Dermis blood vessel endothelial cell (primary cell): ENCODE measurements around the gene SUSD5. TPM values are rescaled to one million over a fixed set of nuclear protein-coding genes. Genes with fewer than 3 reads are reported as not detected.
"Not testable (repeated sequence)": the region's sequence is repeated elsewhere in the genome, so short reads cannot be mapped to it uniquely, and the experiment has no call there.

Experiments
- DNase-seq: peaks from one replicate; pipeline ENCODE4 v3.0.0; 2010
- total RNA-seq: library from RNA; depleted of rRNA; stranded (reverse); fragments of >200 nt; gene quantifications from 2 replicates; pipeline ENCODE4 v1.2.3, GENCODE V29; 2014

Gene SUSD5
- total RNA-seq, 1 donor from 2014 or later = 1.7 TPM

DNA sequence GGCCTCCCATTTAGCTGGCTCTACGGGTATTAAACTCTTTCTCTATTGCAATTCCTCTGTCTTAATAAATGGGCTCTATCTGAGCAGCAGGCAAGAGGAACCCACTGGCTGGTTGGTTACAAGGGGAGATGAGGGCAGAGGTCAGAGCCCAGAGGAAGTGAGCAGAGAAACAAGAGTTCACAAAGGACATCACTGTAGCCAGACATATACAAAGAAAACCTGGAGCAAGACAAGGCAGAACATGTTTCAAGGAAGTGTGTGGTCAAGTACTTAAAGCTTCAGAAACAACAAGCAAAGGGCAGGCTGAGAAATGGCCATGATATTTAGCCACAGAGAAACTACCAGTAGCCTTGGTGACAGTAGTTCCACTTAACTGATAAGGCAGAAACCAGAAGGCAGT lies 24.3 kb downstream of the SUSD5 start:
- peak; percentile 41 for DNase-seq

DNA sequence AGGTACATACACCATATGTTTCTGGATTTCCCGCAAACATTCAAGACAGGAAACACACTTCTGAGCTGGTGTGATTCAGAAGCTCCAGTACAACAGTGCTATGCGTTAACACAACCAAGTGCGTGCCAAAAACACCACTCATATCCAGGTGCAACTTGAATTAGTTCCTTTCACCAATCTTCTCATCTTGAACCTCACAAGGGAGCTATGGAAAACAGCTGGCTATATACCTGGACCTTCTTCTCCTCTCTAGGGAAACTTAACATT lies 31.3 kb downstream of the SUSD5 start:
- DNase-seq = peak; percentile 99

DNA sequence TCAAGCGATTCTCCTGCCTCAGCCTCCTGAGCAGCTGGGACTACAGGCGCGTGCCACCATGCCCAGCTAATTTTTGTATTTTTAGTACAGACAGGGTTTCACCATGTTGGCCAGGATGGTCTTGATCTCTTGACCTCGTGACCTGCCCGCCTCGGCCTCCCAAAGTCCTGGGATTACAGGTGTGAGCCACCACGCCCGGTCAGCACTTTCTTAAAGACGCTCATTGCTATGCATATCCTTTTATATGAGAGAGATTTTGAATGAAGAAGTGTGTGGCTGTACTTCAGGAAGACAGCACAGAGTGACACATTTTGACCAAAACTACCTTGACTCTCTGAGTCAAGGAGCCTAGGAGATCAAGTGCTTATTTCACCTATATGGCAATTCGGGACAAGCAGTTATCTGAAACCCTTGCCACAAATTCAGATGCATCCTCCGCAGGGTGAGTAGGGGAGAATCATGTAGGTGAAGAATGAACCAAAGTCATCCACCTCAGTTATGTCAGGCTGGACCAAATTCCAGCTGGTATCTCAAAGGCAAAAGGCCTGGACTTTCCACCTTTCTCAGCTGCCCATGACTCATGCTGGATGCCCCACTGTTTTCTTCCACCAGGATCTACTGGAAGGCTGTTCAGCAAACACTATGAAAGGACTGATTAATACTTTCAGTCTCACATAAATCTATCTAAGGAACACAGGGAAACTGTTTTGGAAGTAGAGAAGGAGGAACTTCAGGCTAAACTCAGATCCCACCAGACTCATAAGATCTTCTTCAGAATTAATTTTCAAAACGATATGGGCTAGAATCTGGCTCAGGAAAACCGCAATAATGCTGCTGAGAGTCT lies 31.9 kb downstream of the SUSD5 start:
- peak; percentile 93 for DNase-seq

DNA sequence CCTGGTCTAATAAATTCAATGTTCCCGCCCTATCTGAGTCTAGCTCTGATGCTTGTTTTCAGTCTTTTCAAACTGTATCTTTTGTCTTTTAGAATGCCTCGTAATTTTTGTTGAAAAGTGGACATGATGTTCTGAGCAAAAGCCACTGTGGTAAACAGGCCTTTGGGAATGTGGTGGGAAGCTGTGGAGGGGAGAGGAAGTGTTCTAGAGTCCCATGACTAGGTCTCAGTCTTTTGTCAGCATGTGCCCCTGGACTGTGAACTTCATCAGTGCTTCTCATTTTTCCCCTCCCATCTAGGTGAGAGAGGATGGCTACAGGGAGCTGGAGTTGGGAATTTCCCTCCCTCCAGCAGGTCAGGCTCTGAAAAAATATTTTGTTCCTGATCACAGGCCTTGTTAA lies 33.7 kb downstream of the SUSD5 start:
- DNase-seq = peak; percentile 45

DNA sequence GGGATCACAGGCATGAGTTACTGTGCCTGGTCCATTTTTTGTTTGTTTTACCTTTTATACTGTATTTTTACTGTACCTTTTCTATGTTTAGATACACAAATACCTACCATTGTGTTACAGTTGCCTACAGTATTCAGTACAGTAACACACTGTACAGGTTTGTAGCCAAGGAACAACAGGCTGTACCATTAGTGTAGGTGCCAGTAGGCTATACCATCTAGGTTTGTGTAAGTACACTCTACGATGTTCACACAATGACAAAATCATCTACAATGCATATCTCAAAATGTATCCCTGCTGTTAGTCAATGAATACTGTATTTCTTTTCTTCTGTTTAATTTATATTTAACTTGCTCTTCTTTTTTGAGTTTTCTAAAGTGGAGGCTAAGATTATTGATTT lies 37.0 kb downstream of the SUSD5 start:
- not testable (repeated sequence) for DNase-seq

DNA sequence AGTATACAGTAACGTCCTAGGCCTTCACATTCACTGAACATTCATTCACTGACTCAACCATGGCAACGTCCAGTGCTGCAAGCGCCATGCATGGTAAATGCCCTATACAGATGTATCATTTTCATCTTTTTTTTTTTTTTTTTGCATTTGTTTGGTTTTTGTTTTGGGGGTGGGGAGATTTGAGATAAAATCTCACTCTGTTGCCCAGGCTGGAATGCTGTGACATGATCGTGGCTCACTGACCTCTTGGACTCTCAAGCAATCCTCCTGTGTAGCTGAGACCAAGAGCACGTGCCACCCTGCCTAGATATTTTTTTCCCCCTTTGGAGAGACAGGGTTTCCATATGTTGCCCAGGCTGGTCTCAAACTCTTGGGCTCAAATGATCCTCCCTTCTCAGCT lies 37.4 kb downstream of the SUSD5 start:
- DNase-seq = no peak

DNA sequence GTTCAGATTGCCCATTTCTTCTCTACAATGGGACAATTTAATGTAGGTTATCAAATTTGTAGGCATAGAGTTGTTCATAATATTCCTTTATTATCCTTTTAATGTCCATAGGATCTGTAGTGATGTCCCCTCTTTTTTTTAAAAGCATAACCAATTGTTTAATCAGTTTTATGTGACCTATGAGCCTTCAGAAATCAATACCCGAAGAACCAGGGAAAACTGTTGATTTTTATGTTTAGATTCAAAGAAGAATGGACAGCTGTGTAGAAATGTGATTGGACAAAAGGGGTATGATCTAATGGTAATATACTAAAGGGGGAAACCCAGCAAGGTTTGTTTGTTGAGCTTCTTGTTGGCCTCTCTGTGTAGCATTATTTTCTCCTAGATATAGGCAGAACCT lies 39.5 kb downstream of the SUSD5 start:
- DNase-seq = no peak

DNA sequence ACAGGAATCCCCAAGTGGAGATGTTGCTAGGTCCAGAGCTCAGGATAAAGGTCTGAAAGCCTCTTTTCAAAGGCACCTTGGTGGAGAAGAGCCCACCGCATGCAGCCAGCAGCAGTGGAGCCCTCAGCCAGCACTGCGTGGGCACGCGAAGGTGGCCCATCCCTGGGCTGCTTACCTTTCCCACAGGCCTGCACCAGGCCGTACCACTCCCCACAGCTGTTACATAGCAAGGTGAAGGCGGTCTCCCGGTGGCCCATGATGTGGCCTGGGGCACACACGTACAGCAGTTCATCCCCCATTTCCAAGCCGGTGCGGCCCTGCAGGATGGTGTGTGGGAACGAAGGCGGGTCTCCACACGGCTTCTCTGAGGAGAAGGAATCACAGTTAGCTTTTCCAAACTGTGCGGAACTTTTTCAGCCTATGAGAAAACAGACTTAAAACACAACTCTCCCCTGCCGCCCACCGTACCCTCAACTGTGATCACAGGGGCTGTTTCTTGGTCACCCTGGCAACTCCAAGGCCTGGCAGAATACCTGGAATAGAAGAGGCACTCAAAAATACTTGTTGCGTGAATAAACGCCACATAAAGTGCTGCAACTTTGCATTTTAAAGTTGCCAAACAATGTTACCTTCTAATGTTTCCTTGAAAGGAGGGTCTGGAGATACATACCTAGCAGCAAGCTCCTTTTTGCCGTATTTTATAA lies 43.7 kb downstream of the SUSD5 start:
- DNase-seq = no peak

DNA sequence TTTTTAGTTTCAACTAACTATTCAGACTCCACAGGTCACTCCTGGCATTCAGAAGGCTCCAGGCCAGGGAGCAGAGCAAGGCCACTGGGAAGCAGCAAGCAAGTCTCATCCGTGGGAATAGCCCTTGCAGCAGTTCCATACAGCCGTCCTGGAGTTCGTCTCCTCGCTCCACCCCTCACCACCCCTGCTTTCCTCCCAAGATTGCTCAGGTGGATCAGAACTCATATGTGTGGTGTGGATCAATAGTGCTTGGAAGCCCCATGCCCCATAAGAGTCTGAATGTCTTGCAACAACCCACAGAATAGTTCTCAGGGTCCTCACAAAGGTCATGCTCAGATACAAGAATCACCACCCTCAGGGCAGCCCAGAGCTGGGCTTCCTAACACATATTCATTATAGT lies 44.5 kb downstream of the SUSD5 start:
- no peak for DNase-seq

DNA sequence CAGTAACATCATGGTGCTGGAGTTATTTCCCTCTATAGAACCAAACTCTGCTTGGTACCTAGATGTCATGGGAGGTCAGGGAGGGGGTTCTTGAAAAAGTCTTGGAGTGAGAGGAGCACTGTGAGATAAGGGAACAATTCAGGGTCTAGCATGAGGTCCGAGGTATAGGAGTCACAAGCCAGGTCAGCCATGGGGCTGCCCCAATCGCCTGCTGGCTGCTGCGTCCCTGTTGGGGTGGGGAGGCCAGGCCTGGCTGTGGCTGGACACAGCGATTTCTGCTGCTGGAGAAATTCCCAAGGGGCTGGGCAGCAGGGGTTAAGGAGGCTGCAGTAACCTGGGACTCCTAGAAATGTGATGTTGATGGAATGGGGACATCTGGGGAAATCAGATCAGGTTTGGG lies 44.9 kb downstream of the SUSD5 start:
- no peak for DNase-seq

DNA sequence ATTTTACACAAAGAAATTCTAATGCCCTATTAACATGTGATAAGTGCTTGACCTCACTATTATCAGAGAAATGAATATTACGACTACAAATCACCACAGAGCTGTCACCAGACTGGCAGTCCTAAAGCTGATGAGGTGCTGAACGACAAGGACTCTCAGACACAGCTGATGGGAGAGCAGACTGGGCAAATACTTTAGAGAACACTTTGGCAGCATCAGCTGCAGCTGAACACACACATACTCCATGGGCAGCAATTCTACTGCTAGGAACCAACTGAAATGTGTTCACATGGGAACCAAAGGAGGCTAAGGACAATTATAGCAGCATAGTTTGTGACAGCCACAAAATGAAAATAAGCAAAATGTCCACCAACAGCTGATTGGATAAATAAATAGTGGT lies 45.5 kb downstream of the SUSD5 start:
- no peak for DNase-seq

DNA sequence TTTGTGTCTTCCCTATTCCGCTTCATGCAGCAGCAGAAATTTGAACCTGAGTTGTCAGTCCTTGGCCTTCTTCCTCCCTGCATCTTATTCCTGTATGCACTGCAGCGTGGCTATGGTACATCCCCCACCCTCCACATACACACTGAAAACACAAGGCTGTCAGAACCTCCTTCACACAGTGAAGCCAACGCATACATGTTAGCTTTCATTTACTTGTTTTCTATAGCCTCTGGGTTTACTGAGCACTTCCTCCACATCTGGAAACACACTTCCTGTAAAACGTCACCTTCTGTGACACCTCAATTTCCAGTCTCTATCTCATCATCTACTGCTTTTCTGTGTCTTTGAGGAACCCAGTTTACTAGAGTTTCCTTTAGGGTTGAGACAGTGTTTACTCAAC lies 47.0 kb downstream of the SUSD5 start:
- DNase-seq = peak; percentile 26

DNA sequence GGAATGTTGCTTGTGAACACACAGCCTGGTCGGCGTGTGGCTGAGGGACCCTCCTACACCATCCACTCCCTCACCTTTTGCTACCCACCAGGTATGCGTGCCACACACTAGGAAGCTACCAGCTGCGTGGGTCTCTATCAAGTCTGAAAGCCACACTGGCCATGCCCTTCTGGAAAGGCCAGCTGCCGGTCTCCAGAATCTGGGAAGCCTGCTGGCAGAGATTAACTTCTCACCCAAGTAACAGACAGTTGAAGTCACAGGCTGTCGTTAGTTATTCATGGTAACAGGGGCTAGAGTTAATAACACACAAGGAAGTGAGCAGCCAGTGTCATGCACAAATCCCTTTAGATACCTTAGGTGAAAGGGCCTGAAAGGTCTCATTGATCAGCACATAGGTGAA lies 48.1 kb downstream of the SUSD5 start:
- DNase-seq = no peak

DNA sequence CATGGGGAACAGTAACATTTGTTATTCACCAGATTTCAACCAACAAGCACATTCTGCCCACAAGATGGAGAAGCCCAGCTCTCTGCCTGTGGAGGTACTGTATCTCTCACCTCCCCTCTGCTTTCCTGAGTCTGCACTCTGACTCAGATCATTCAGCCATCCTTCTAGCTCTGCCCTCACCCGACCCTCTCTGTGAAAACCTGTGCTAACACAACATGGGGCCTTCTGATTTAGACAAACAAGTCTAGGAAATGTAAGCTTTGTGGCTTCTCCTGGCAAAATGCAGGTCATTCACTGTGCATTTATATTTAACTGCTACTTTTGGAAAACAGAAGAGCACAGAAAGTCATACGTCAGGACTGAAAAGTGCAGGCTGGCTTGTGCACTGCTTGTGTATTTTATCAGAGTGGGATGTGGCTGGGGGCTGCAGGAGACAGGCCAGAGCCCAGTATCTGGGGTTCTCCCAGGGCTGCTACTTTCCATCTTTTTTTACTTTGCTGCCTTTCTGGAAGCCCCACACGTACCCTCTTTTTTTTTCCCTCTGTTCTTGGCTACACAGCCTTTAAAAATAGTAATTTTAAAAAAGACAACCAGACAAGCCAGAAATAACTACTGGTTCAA lies 50.8 kb downstream of the SUSD5 start:
- DNase-seq = peak; percentile 26

DNA sequence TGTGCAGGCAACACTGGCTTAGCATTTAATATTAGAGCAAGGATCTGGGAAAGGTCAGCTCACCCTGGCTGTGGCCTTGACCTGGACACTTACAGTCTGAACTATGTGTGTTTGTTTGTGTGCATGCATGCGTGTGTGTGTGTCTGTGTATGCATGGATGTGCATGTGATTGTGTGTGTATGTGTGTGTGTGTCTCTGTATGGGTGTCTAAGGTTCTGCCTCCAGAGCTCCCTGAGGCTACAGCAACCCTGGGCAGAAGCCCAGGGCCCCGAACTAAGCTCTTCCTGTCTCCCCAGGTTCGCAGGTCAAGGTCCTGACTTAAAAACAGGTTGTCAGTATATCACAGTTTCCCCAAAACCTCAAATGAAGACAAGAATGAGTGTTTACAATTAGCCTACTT lies 51.3 kb downstream of the SUSD5 start:
- DNase-seq = no peak

DNA sequence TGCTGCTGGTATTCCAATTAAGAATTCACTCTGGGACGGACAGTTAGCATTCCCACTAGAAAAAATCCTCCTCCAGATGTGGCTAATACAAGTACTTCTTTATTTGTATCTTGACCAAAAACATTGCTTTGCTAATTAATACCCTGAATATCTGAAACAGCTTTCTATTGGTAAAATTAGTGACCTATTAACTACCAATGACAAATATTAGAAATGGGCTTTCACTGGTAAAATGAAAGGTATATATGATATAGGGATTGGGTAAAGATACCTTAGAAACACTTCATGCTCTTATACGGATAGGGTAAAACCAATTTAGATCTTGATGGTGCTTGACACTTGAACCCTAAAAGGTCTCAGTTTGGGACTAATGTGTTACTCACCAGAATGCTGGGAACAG lies 52.5 kb downstream of the SUSD5 start:
- DNase-seq = no peak

DNA sequence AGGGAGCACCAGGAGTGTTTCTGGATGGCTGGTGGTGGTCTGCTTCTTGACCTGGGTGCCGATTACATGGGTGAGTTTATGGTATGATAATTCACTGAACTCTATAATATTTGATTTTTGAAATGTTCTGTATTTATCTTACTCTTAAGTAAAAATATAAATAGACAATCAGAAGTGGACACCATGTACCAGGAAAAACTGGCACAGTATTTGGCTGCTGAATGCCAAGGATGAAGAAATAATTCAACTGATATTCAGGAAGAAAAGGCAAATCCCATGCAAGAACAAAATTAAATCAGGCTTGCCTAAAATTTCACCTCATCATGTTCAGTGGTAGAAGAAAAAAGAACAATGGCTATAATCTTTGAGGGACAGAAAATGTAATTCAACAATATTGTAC lies 53.2 kb downstream of the SUSD5 start:
- DNase-seq = no peak

DNA sequence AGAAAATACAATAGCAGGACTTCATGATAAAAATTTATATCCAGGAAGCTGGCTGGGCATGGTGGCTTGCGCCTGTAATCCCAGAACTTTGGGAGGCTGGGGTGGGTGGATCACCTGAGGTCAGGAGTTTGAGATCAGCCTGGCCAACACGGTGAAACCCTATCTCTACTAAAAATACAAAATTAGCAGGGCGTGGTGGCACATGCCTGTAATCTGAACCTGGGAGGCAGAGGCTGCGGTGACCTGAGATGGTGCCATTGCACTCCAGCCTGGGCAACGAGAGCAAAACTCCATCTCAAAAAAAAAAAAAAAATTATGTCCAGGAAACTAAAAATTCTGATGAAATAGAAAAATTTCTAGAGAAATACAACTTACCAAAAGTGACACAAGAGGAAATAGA lies 56.0 kb downstream of the SUSD5 start:
- DNase-seq = not testable (repeated sequence)

DNA sequence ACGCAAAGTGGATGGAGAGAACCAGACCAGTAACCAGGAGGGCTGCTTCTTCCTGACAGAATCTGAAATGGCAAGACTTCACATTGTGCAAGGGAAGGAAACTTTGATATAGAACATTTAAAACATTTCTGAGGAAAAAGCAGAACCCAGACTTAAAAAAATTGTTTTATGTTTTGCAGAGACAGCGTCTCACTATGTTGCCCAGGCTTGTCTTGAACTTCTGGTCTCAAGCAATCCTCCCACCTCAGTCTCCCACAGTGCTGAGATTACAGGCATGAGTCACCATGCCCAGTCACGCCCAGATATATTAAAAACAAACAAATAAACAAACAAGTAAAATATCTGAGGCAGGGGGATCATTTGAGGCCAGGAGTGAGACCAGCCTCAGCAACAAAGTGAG lies 58.6 kb downstream of the SUSD5 start:
- DNase-seq = no peak

DNA sequence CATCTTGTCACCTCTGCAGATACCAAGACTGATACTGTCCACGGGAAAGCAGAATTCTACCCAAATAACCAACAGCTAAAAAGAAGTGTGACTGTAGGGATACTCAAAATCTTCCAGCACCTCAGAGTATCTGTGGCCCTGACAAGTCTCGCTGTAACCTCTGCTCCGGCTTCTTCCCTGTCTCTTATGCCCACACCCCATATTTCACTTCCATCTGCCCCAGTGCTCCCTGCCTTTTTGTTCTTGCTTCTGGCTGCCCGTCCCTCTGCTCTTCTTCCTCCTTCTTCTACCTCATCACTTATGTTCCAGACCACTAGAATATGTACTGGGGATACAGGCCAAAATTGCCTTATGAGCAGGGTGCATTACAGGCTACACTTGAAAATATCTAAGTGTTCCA lies 59.4 kb downstream of the SUSD5 start:
- DNase-seq = no peak

DNA sequence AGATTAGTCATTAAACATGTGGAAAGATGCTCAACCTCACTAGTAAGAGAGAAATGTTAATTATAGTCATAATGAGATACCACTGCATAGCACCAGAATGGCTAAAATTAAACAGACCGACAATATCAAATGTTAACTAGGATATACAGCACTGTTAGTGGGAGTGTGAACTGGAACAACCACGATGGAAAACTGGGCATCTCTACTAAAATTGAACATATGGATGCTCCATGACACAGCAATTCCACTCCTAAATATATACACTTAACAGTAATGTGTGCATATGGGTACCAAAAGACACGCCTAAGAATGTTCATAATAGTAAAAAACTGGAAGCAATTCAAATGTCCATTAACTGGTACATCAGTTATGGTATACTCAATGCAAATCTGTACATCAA lies 63.3 kb downstream of the SUSD5 start:
- no peak for DNase-seq

DNA sequence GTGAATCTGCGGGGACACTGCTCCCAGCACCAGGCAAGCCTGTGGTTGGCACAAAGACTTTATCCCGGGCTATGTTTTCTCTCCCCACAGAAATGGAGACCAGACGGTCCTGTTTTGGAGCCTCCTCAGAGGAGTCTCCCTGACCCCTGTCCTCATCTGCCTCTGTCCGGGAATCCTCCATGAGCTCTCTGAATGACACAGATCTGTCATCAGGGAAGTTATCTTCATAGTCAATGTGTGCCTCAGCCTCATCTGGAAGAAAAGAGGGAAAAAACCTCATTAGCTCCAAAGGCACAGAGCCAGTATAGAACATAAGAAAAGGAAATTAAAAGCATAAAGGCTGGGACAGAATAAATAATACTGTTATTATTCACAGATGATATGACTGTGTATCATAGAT lies 64.8 kb downstream of the SUSD5 start:
- no peak for DNase-seq

DNA sequence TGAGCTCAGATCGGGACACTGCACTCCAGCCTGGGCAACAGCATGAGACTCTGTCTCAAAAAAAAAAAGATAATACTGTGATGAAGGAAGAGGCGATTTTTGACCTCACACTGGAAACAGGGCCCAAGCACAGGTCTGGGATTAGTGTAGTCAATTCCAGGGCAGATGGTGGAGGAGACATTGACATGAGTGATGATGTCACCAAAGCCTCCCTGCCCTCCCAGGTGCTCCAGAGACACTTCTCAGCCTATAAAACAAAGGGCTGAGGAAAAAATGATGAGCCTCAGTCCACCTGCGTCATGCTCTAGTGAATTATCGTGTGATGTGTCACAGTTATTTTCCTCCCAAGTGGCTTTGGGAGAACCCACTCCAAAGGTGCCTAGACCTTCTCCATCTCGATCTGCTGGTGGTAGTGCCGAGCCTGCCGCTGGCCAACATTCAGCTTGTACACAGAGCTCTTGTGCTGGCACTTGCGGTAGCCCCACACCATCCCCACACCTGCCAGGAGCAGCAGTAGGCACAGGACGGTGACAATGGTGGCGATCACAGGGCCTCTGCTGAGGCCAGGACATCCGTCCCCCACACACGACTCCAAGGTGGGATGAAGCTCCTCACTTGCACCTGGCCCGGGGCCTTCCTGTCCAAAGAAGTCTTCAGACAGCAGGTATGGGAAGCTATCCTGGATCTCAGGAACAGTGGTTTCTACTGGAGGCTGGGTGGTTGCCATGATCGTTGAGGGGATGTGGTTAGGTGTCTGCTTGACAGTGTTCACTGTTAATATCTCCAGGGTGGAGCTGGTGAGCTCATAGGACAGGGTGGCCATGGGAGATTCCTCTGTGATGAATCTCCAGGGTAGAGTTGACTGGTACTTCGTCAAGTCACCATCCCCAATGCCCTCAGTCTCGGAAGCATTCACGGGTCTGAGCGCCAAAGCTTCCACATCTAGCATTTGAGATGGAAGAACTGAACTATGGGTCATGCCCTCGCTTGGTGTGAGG lies 65.9 kb downstream of the SUSD5 start:
- DNase-seq = no peak
